ENCODE measurements around the gene RETREG1.
"Not testable (repeated sequence)": the region's sequence is repeated elsewhere in the genome, so short reads cannot be mapped to it uniquely, and the experiment has no call there.

Gene RETREG1

DNA sequence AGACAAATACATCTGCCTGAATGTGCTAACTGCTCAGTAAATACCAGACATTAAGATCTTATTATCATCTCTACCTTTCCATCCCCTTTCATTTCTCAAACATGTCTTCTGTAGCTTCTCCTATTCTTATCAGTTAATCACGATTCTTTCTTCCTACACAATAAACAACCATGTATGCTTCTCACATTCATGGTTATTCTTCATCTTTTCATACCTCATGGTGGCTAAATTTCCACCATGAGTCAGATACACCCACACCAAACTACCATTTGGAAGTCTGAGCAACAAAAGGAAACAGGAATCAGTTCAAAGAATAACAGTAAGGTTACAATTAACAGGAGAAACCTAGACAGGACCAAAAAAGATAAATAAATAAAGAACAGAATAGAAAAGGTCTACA, 158.9 kb downstream of the RETREG1 start:
- DNase-seq (ENCODE audit: low read depth, low spot score), result no peak
- Histone ChIP-seq H3K9ac (ENCODE audit: insufficient read length) (no peak overlapping the region), H3K9me3 (ENCODE audit: low read depth, low read length) (no peaks in the 10 kb centered on the region), H3K36me3 (ENCODE audit: insufficient read depth, low read length) (peaks cover 90% of the 10 kb centered on the region), H3K27ac (no peak overlapping the region), H3K4me3 (no peak overlapping the region)
- TF ChIP-seq POLR2AphosphoS5 (IDR thresholded peaks at IDR 0.05; ENCODE audit: borderline replicate concordance, low read depth, low read length), result no peak
- no peak for TF ChIP-seq EZH2 (IDR thresholded peaks at IDR 0.05)
- TF ChIP-seq FOXP2 (optimal IDR thresholded peaks at IDR 0.05; ENCODE audit: control extremely low read depth, extremely low read length, insufficient read depth), result no peak

DNA sequence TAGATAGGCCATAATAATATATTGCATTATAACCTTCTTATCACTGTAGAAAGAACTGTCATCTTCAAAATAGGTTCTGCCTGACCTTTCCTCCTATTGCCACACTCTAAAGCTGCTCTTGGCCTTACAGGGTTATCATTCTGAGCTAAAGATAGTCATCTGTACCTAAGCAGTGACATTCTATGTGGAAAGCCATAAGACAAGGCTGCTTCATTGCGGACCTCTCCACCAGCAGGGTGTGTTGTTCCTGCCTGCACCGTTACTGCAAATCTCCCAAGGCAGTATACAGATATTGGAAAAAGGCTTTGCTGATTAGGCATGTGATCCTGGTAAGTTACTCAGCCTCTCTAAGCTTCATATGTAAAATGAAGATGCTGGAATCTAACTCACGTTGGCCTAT, 159.3 kb downstream of the RETREG1 start:
- no peak for TF ChIP-seq POLR2AphosphoS5 (IDR thresholded peaks at IDR 0.05; ENCODE audit: borderline replicate concordance, low read depth, low read length)
- TF ChIP-seq EZH2 (IDR thresholded peaks at IDR 0.05), result no peak
- no peak for TF ChIP-seq FOXP2 (optimal IDR thresholded peaks at IDR 0.05; ENCODE audit: control extremely low read depth, extremely low read length, insufficient read depth)
- H3K9ac ChIP-seq (ENCODE audit: insufficient read length), result no peak overlapping the region
- H3K9me3 ChIP-seq (ENCODE audit: low read depth, low read length), result no peaks in the 10 kb centered on the region
- H3K36me3 ChIP-seq (ENCODE audit: insufficient read depth, low read length), result peaks cover 90% of the 10 kb centered on the region
- no peak overlapping the region for H3K27ac ChIP-seq
- no peak for DNase-seq (ENCODE audit: low read depth, low spot score)
- no peak overlapping the region for H3K4me3 ChIP-seq

GRCh38 chr5:16456103-16456832, 160.5 kb downstream of the RETREG1 start:
- H3K36me3 ChIP-seq (ENCODE audit: insufficient read depth, low read length), result peaks cover 90% of the 10 kb centered on the region
- H3K9ac ChIP-seq (ENCODE audit: insufficient read length), result no peak overlapping the region
- no peaks in the 10 kb centered on the region for H3K9me3 ChIP-seq (ENCODE audit: low read depth, low read length)
- H3K27ac ChIP-seq, result no peak overlapping the region
- no peak for TF ChIP-seq POLR2AphosphoS5 (IDR thresholded peaks at IDR 0.05; ENCODE audit: borderline replicate concordance, low read depth, low read length)
- no peak for TF ChIP-seq FOXP2 (optimal IDR thresholded peaks at IDR 0.05; ENCODE audit: control extremely low read depth, extremely low read length, insufficient read depth)
- no peak for TF ChIP-seq EZH2 (IDR thresholded peaks at IDR 0.05)
- no peak overlapping the region for H3K4me3 ChIP-seq
- DNase-seq (ENCODE audit: low read depth, low spot score), result peak; percentile 78

GRCh38 chr5:16455668-16456067, 161.1 kb downstream of the RETREG1 start:
- TF ChIP-seq POLR2AphosphoS5 (IDR thresholded peaks at IDR 0.05; ENCODE audit: borderline replicate concordance, low read depth, low read length), result no peak
- TF ChIP-seq FOXP2 (optimal IDR thresholded peaks at IDR 0.05; ENCODE audit: control extremely low read depth, extremely low read length, insufficient read depth), result no peak
- no peak for TF ChIP-seq EZH2 (IDR thresholded peaks at IDR 0.05)
- no peak for DNase-seq (ENCODE audit: low read depth, low spot score)
- no peak overlapping the region for H3K27ac ChIP-seq
- no peaks in the 10 kb centered on the region for H3K9me3 ChIP-seq (ENCODE audit: low read depth, low read length)
- peaks cover 90% of the 10 kb centered on the region for H3K36me3 ChIP-seq (ENCODE audit: insufficient read depth, low read length)
- no peak overlapping the region for H3K9ac ChIP-seq (ENCODE audit: insufficient read length)
- H3K4me3 ChIP-seq, result no peak overlapping the region

GRCh38 chr5:16454686-16455085, 162.1 kb downstream of the RETREG1 start:
- H3K36me3 ChIP-seq (ENCODE audit: insufficient read depth, low read length), result peaks cover 88% of the 10 kb centered on the region
- DNase-seq (ENCODE audit: low read depth, low spot score), result no peak
- H3K4me3 ChIP-seq, result no peak overlapping the region
- no peaks in the 10 kb centered on the region for H3K9me3 ChIP-seq (ENCODE audit: low read depth, low read length)
- TF ChIP-seq EZH2 (IDR thresholded peaks at IDR 0.05), result no peak
- no peak for TF ChIP-seq POLR2AphosphoS5 (IDR thresholded peaks at IDR 0.05; ENCODE audit: borderline replicate concordance, low read depth, low read length)
- no peak for TF ChIP-seq FOXP2 (optimal IDR thresholded peaks at IDR 0.05; ENCODE audit: control extremely low read depth, extremely low read length, insufficient read depth)
- no peak overlapping the region for H3K9ac ChIP-seq (ENCODE audit: insufficient read length)
- no peak overlapping the region for H3K27ac ChIP-seq

- Histone ChIP-seq H3K4me3 (no peak overlapping the region), H3K9ac (ENCODE audit: insufficient read length) (no peak overlapping the region), H3K36me3 (ENCODE audit: insufficient read depth, low read length) (peaks cover 88% of the 10 kb centered on the region), H3K27ac (no peak overlapping the region), H3K9me3 (ENCODE audit: low read depth, low read length) (no peaks in the 10 kb centered on the region)
- TF ChIP-seq EZH2 (IDR thresholded peaks at IDR 0.05), result no peak
- no peak for TF ChIP-seq POLR2AphosphoS5 (IDR thresholded peaks at IDR 0.05; ENCODE audit: borderline replicate concordance, low read depth, low read length)
- TF ChIP-seq FOXP2 (optimal IDR thresholded peaks at IDR 0.05; ENCODE audit: control extremely low read depth, extremely low read length, insufficient read depth), result no peak
- DNase-seq (ENCODE audit: low read depth, low spot score), result no peak
Measured at GRCh38 chr5:16453609-16454008, 163.2 kb downstream of the RETREG1 start.

DNA sequence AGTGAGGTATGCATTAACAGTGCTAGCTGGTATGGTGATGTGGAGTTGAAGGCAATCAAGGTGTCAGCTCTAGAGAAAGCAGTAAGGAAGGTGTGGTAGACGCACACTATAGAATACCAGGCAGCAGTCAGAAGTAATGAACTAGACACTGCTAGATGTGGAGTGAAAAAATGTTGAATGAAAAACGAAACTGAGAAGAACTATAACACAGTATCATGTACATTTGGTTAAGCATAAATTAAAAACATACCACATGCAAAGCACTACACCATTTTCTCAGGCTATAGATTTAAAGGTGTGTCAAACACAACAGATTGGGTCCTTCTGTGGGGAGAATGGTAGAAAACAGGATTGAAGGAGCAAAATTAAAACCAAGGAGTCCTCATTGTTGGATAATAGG, 166.6 kb downstream of the RETREG1 start:
- TF ChIP-seq EZH2 (IDR thresholded peaks at IDR 0.05), result no peak
- TF ChIP-seq FOXP2 (optimal IDR thresholded peaks at IDR 0.05; ENCODE audit: control extremely low read depth, extremely low read length, insufficient read depth), result no peak
- no peak for TF ChIP-seq POLR2AphosphoS5 (IDR thresholded peaks at IDR 0.05; ENCODE audit: borderline replicate concordance, low read depth, low read length)
- Histone ChIP-seq H3K36me3 (ENCODE audit: insufficient read depth, low read length) (peaks cover 59% of the 10 kb centered on the region), H3K9ac (ENCODE audit: insufficient read length) (no peak overlapping the region), H3K9me3 (ENCODE audit: low read depth, low read length) (no peaks in the 10 kb centered on the region), H3K27ac (no peak overlapping the region), H3K4me3 (no peak overlapping the region)
- DNase-seq (ENCODE audit: low read depth, low spot score), result no peak

DNA sequence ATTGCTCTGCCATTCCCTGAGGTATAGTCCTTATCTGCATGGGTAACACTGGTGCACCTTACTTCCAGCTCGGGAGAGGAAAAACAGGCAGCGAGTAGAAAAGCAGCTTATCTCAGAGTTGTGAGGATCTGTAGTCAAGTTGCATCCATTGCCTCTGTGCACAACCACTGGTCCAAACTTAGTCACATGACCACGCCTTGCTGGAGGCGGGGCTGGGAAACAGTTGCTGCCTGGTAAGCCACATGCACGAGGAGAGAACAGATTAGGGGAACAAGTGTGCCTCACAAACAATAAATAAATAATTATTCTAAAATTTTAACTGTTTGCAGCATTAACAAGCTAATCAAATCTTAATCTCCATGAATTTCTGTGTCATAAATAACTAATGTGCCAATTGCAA, 169.8 kb downstream of the RETREG1 start:
- no peak overlapping the region for H3K4me3 ChIP-seq
- H3K36me3 ChIP-seq (ENCODE audit: insufficient read depth, low read length), result peaks cover 35% of the 10 kb centered on the region
- DNase-seq (ENCODE audit: low read depth, low spot score), result no peak
- no peak overlapping the region for H3K9ac ChIP-seq (ENCODE audit: insufficient read length)
- TF ChIP-seq FOXP2 (optimal IDR thresholded peaks at IDR 0.05; ENCODE audit: control extremely low read depth, extremely low read length, insufficient read depth) (no peak), EZH2 (IDR thresholded peaks at IDR 0.05) (no peak), POLR2AphosphoS5 (IDR thresholded peaks at IDR 0.05; ENCODE audit: borderline replicate concordance, low read depth, low read length) (no peak)
- no peaks in the 10 kb centered on the region for H3K9me3 ChIP-seq (ENCODE audit: low read depth, low read length)
- no peak overlapping the region for H3K27ac ChIP-seq

- H3K27ac ChIP-seq, result no peak overlapping the region
- H3K9me3 ChIP-seq (ENCODE audit: low read depth, low read length), result no peaks in the 10 kb centered on the region
- no peaks in the 10 kb centered on the region for H3K36me3 ChIP-seq (ENCODE audit: insufficient read depth, low read length)
- H3K4me3 ChIP-seq, result no peak overlapping the region
- no peak for DNase-seq (ENCODE audit: low read depth, low spot score)
- no peak overlapping the region for H3K9ac ChIP-seq (ENCODE audit: insufficient read length)
- TF ChIP-seq FOXP2 (optimal IDR thresholded peaks at IDR 0.05; ENCODE audit: control extremely low read depth, extremely low read length, insufficient read depth) (no peak), EZH2 (IDR thresholded peaks at IDR 0.05) (no peak), POLR2AphosphoS5 (IDR thresholded peaks at IDR 0.05; ENCODE audit: borderline replicate concordance, low read depth, low read length) (no peak)
Measured at GRCh38 chr5:16437977-16438376, 178.8 kb downstream of the RETREG1 start.

DNA sequence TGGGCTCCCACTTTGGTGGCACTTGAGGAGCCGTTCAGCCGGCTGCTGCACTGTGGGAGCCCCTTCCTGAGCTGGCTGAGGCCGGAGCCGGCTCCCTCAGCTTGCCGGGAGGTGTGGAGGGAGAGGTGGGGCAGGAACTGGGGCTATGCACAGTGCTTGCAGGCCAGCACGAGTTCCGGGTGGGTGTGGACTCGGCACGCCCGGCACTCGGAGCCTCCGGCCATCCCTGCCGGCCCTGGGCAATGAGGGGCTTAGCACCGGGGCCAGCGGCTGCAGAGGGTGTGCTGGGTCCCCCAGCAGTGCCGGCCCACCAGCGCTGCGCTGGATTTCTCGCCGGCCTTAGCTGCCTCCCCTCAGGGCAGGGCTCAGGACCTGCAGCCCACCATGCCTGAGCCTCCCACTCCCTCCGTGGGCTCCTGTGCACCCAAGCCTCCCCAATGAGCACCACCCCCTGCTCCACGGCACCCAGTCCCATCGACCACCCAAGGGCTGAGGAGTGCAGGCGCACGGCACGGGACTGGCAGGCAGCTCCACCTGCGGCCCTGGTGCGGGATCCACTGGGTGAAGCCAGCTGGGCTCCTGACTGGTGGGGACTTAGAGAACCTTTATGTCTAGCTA, 180.6 kb downstream of the RETREG1 start:
- DNase-seq (ENCODE audit: low read depth, low spot score); H3K36me3 ChIP-seq (ENCODE audit: insufficient read depth, low read length); H3K4me3 ChIP-seq; H3K9me3 ChIP-seq (ENCODE audit: low read depth, low read length); H3K27ac ChIP-seq; H3K9ac ChIP-seq (ENCODE audit: insufficient read length): not testable (repeated sequence)
